Effector memory CD4-positive, alpha-beta T cell (primary cell): Measurements from ENCODE around the gene CCDC116.

ENCODE experiments used
- DNase-seq, 3 donors: peaks; one replicate each; pipeline ENCODE4 v3.0.0-alpha.2; 2020
- H3K27ac ChIP-seq: 2 replicates; pipeline ENCODE4 v1.7.0; 2013; ENCODE audit warnings: mild to moderate bottlenecking, low read length, moderate library complexity; ENCODE audit not compliant: insufficient read depth, poor library complexity, severe bottlenecking
- H3K27me3 ChIP-seq: replicated peaks from 2 replicates; pipeline ENCODE4 v1.7.0; 2013; ENCODE audit warnings: mild to moderate bottlenecking, low read length; ENCODE audit not compliant: insufficient read depth, control insufficient read depth, poor library complexity, severe bottlenecking
- H3K36me3 ChIP-seq: 2 replicates; pipeline ENCODE4 v1.7.0; 2013; ENCODE audit warnings: mild to moderate bottlenecking, low read length, moderate library complexity; ENCODE audit not compliant: control insufficient read depth, insufficient read depth
- H3K4me1 ChIP-seq: 2 replicates; pipeline ENCODE4 v1.7.0; 2013; ENCODE audit warnings: low read length, mild to moderate bottlenecking; ENCODE audit not compliant: control insufficient read depth, insufficient read depth, poor library complexity, severe bottlenecking
- H3K4me3 ChIP-seq: 2 replicates; pipeline ENCODE4 v1.7.0; 2013; ENCODE audit warnings: low read length, low read depth, mild to moderate bottlenecking; ENCODE audit not compliant: insufficient read depth, poor library complexity, severe bottlenecking
- H3K9me3 ChIP-seq: 2 replicates; pipeline ENCODE4 v1.7.0; 2013; ENCODE audit warnings: mild to moderate bottlenecking, low read length, moderate library complexity; ENCODE audit not compliant: control insufficient read depth
- total RNA-seq, 3 donors: gene quantifications; one replicate each; lab custom pipeline; 2026; lab: John Stamatoyannopoulos, UW

CCDC116 gene
- total RNA-seq, result 0.17 to 0.77 (median 0.35) reads per million in 3 donors

GRCh38 chr22:21632237-21632895 lies at the start of gene CCDC116:
Gene CCDC116, plus strand, starts transcription at chr22:21632760. Its CDS starts 422 bp downstream, at chr22:21633182.
- Histone ChIP-seq H3K9me3 (no peaks in the 10 kb centered on the region), H3K4me3 (no peak within 1 kb of the TSS), H3K4me1 (peaks cover 16% of the 10 kb centered on the region), H3K27me3 (no peaks in the 10 kb centered on the region), H3K36me3 (peaks cover 11% of the 10 kb centered on the region), H3K27ac (no peak within 1 kb of the TSS)
- DNase-seq, result peak; percentile 59 to 68 (median 65)

DNA sequence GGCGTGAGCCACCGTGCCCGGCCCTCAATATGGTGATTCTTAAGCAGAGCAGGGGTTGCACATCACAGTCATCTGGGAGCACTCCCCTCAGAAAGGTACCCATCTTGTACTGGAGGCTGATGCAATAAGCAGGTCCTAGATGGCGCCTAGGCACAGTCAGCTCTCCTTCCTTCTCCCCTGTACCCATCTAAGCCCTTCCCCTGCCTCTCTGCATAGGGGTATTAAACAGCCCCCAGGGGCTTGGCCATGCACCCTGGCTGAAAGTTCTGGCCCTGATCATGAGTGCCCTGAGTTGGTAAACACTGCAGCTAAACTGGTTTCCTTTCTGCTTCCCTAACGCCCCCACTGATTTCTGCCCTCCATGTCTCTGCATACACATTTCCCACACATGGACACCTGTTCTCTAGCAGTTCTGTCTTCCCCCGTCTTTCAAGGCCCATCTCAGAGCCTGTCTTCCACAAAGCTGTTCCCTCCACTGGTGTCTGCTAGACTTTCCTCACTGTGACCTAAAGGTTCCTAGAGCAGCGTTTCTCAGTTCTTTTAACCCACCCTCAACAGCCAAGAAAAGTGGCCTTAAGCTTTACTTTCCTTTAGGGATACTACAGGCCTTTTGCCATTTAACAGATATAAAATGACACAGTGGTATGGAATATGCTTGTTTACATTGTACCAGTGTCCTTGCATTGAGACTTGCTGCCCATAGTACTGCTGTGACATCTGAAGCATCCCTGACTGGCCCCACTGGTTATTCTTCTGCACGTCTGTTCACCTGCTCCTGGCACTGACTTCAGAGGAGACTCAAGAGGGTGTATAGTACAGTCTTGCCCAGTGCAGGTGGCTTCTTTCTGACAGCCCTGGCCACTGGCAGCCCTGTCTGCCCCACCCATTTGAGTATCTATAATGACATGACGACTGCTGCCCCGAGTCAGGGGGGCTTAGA lies 49.5 kb upstream of the CCDC116 start:
- Histone ChIP-seq H3K27ac (no peak overlapping the region), H3K4me3 (no peak overlapping the region), H3K4me1 (peaks cover 19% of the 10 kb centered on the region), H3K9me3 (no peaks in the 10 kb centered on the region), H3K36me3 (no peaks in the 10 kb centered on the region), H3K27me3 (no peaks in the 10 kb centered on the region)
- DNase-seq, result no peak

- no peaks in the 10 kb centered on the region for H3K27me3 ChIP-seq
- no peak overlapping the region for H3K4me3 ChIP-seq
- no peaks in the 10 kb centered on the region for H3K36me3 ChIP-seq
- no peak overlapping the region for H3K27ac ChIP-seq
- DNase-seq, result no peak
- no peaks in the 10 kb centered on the region for H3K9me3 ChIP-seq
- H3K4me1 ChIP-seq, result peaks cover 11% of the 10 kb centered on the region
Measured at GRCh38 chr22:21585389-21585788, 47.2 kb upstream of the CCDC116 start.

DNA sequence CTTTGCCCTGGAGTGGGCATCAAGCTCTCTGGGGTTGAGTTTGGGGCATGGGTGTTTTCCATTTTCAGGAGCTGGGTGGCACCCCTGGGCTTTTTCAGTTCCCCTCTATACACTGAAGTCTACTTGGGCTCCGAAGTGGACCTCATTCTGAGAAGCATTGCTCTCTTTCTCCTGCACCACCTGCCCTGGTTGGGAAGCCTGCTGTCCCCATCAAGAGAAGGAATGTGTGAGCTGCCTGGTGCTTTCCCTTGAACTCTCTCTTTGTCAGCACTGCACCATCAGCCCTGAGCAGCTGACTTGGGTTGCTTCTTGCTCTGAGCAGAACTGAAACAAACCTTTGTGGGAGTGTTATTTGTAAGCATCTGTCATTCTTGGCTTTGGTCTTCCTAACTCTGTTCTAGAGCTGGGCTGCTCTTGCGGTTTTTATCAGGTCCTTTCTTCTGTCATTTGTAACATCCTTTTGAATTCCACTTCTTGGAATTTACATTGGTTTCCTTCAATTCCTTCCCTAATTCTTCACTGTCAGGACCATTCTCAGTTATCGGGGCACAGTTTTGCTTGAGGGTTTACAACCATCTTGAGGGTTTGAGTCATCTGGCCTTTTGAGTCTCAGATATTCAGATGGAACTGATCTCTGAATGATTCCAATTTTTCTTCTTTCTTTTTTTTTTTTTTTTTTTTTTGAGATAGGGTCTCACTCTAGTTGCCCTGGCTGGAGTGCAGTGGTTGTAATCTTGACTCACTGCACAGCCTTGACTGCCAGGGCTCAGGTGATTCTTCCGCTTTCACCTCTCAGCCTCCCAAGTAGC lies 44.6 kb upstream of the CCDC116 start:
- H3K27me3 ChIP-seq, result no peaks in the 10 kb centered on the region
- no peak for DNase-seq
- H3K4me1 ChIP-seq, result peaks cover 16% of the 10 kb centered on the region
- peaks cover 9% of the 10 kb centered on the region for H3K36me3 ChIP-seq
- H3K4me3 ChIP-seq, result no peak overlapping the region
- no peaks in the 10 kb centered on the region for H3K9me3 ChIP-seq
- H3K27ac ChIP-seq, result no peak overlapping the region

DNA sequence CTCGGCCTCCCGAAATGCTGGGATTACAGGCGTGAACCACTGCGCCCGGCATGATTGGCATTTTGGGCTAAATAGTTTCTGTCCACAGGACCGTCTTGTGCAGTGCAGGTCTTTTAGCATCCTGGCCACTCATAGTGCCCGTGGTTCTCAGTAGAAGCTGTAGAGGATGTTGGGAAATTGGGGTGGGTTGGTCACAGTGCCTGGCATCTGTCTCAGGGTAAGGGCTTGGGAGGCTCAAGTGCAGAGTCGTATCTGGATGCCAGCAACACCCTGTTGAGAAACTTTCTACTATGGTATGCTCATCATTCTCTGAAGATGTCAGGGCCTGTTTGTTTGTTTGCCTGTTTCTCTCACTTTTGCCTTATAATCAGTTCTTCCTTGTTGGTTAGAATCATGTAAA lies 43.2 kb upstream of the CCDC116 start:
- DNase-seq, result no peak
- H3K4me1 ChIP-seq, result peaks cover 16% of the 10 kb centered on the region
- no peak overlapping the region for H3K4me3 ChIP-seq
- no peaks in the 10 kb centered on the region for H3K27me3 ChIP-seq
- H3K9me3 ChIP-seq, result no peaks in the 10 kb centered on the region
- H3K27ac ChIP-seq, result no peak overlapping the region
- H3K36me3 ChIP-seq, result peaks cover 23% of the 10 kb centered on the region

- no peak for DNase-seq
- Histone ChIP-seq H3K9me3 (no peaks in the 10 kb centered on the region), H3K27me3 (no peaks in the 10 kb centered on the region), H3K4me3 (no peak overlapping the region), H3K4me1 (peaks cover 16% of the 10 kb centered on the region), H3K27ac (no peak overlapping the region), H3K36me3 (peaks cover 39% of the 10 kb centered on the region)
Measured at GRCh38 chr22:21590809-21591641, 41.5 kb upstream of the CCDC116 start.

DNA sequence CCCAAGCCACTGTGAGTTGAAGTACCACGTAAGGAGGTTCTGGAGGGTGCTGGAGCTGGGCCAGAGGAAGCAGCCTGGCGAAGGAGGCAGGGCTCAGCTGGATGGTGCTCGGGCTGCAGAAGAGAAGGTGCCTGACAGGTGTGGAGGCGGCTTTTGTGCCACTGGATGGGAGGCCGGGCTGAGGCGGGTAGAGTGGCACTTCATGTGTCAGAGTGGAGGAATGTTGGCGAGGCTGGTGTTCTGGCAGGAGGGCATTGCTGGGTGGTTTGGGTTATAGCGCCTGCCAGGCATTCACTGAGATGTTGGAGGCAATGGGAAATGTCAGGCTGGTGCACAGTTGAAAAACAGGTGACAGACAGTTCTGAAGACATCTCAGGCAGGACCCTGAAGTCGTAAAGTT lies 40.9 kb upstream of the CCDC116 start:
- Histone ChIP-seq H3K27ac (no peak overlapping the region), H3K9me3 (no peaks in the 10 kb centered on the region), H3K36me3 (peaks cover 43% of the 10 kb centered on the region), H3K27me3 (no peaks in the 10 kb centered on the region), H3K4me1 (peaks cover 16% of the 10 kb centered on the region), H3K4me3 (no peak overlapping the region)
- DNase-seq, result no peak

- Histone ChIP-seq H3K27me3 (no peaks in the 10 kb centered on the region), H3K4me3 (no peak overlapping the region), H3K4me1 (peaks cover 15% of the 10 kb centered on the region), H3K27ac (no peak overlapping the region), H3K36me3 (peaks cover 43% of the 10 kb centered on the region), H3K9me3 (no peaks in the 10 kb centered on the region)
- DNase-seq, result no peak
Measured at GRCh38 chr22:21592422-21592821, 40.1 kb upstream of the CCDC116 start.
